ENCODE results near the gene FRMD1.

DNA sequence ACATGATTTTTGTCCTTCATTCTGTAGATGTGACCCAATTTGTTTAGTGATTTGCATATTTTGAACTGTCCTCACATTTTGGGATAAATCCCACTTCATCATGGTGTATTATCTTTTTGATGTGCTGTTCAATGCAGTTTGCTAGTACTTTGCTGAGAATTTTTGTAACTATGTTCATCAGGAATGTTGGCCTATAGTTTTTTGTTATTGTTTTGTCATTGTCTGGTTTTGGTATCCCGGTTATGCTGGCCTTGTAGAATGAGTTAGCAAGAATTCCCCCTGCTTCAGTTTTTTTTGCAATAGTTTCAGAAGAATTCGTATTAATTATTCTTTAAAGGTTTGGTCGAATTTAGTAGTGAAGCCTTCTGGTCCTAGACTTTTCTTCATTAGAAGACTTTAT is 69.7 kb downstream of the FRMD1 start:
- TF ChIP-seq, protein P1, sequence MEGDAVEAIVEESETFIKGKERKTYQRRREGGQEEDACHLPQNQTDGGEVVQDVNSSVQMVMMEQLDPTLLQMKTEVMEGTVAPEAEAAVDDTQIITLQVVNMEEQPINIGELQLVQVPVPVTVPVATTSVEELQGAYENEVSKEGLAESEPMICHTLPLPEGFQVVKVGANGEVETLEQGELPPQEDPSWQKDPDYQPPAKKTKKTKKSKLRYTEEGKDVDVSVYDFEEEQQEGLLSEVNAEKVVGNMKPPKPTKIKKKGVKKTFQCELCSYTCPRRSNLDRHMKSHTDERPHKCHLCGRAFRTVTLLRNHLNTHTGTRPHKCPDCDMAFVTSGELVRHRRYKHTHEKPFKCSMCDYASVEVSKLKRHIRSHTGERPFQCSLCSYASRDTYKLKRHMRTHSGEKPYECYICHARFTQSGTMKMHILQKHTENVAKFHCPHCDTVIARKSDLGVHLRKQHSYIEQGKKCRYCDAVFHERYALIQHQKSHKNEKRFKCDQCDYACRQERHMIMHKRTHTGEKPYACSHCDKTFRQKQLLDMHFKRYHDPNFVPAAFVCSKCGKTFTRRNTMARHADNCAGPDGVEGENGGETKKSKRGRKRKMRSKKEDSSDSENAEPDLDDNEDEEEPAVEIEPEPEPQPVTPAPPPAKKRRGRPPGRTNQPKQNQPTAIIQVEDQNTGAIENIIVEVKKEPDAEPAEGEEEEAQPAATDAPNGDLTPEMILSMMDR (IDR thresholded peaks at IDR 0.05 in 2 of 3, conservative IDR thresholded peaks at IDR 0.05 in 1 of 3; ENCODE audit: borderline replicate concordance in 1 of 3, insufficient read depth in 1 of 3, low read depth in 2 of 3, low read length in 2 of 3), result no peak
- TF ChIP-seq, protein P2, sequence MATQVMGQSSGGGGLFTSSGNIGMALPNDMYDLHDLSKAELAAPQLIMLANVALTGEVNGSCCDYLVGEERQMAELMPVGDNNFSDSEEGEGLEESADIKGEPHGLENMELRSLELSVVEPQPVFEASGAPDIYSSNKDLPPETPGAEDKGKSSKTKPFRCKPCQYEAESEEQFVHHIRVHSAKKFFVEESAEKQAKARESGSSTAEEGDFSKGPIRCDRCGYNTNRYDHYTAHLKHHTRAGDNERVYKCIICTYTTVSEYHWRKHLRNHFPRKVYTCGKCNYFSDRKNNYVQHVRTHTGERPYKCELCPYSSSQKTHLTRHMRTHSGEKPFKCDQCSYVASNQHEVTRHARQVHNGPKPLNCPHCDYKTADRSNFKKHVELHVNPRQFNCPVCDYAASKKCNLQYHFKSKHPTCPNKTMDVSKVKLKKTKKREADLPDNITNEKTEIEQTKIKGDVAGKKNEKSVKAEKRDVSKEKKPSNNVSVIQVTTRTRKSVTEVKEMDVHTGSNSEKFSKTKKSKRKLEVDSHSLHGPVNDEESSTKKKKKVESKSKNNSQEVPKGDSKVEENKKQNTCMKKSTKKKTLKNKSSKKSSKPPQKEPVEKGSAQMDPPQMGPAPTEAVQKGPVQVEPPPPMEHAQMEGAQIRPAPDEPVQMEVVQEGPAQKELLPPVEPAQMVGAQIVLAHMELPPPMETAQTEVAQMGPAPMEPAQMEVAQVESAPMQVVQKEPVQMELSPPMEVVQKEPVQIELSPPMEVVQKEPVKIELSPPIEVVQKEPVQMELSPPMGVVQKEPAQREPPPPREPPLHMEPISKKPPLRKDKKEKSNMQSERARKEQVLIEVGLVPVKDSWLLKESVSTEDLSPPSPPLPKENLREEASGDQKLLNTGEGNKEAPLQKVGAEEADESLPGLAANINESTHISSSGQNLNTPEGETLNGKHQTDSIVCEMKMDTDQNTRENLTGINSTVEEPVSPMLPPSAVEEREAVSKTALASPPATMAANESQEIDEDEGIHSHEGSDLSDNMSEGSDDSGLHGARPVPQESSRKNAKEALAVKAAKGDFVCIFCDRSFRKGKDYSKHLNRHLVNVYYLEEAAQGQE (IDR thresholded peaks at IDR 0.05; ENCODE audit: low read depth), result no peak
- no peak for TF ChIP-seq SRF (IDR thresholded peaks at IDR 0.05; ENCODE audit: low read depth)

Measured in HCT116 (cell line).